GM19238 (cell line): Measurements from ENCODE around the gene GNPDA2.
A peak's percentile ranks its signal among the peaks of the same experiment; 100 is the strongest.
"Not testable (repeated sequence)": the region's sequence is repeated elsewhere in the genome, so short reads cannot be mapped to it uniquely, and the experiment has no call there.

ENCODE experiments used
- DNase-seq: peaks from one replicate; pipeline ENCODE4 v3.0.0; 2011; ENCODE audit warnings: low spot score; ENCODE audit not compliant: insufficient read length

The GNPDA2 gene

DNA sequence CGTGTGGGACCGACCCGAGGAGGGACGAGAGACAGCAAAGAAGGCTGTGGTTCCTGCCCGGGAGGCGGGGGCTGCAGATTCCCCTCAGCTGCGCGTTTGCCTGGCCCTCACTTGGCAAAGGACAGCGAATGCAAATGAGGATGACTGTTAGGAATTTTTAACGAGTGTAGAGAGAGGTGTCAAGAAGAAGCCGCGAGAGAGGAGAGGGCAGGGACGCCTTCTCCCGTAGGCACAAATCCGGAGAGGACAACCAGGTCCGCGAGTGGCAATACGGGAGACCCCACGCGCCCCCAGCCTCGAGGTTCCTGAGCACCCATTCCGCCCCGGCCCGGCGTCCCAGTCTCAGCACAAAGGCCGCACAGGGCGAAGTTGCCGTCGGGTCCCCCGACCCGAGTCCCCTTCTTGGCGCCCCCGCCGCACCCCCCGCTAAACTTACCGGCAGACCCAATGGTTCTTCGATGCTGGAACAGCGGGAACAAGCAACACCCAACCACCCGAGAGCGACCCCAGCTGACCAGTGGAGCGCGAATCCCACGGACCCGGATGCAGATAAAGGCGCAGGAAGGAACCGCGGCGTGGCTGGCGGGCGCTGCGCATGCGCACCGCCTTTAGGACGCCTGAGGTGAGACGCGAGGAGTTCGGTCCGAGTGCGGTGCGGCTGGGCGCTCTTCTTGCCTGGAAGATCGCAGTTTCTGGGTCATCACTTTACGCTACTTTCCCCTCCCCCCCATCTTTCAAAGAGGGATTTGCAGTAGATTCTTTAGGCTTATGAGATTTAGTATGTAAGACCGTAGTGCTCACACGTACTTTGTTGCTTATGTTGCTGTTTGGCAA lies at the start of gene GNPDA2:
GNPDA2 (minus strand) TSS at position 519 of the 834 bp plus-strand sequence. CDS start 4,349 bp downstream, outside the sequence.
- peak; percentile 66 for DNase-seq

DNA sequence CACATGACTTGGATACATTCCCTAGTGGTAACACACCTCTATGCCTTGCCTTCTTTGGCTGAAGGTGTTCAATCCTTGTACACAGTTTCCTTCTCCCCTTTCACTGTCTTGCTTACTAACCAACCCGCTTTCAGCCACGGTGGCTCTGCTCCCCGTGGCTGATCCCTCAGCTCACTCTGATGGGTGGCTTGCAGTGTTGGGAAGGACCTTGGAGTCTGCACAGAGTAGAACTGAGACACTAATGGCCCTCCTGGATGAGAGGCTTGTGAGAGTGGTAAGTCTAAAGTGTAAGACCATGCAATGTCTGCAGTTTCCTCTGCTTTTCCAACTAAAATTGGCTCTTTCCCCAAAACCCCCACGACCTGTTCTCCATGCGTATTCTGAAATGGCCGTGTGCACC lies 46.0 kb upstream of the GNPDA2 start:
- DNase-seq, result no peak

DNA sequence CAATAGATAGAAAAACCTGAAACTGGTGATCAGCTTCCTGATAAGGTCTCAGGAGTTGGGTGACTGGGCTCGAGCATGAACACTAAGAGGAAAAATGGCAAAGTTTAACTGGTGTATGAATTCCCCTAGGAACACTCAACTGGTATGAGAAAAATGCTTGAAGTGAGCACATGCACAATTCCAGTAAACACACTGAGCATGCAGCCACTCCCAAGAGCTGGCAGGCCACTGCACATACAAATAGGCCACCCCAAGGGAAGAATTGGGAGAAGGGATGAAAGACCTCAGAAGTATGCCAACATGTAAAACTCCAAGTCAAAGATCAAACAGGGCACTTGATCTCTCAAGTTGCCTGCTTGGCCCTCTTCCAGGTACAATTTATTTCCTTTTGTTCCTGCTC lies 45.4 kb upstream of the GNPDA2 start:
- DNase-seq, result no peak

DNA sequence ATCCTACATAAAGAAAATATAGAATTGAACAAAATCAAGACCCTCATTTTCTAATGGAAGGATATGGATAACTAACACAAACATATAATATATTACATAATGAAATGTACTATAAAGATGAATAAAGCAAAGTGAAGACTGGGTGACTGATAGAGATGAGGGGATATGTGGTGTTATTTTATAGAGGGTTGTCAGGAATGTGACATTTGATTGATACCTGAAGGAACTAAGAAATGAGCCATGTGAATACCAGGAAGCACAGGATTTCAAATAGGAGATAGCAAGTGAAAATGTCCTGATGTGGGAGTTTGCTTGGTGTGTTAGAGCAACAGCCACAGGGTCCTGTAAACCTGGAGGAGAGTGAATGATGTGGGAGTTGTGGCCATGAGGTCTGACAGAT lies 40.1 kb upstream of the GNPDA2 start:
- DNase-seq, result no peak

DNA sequence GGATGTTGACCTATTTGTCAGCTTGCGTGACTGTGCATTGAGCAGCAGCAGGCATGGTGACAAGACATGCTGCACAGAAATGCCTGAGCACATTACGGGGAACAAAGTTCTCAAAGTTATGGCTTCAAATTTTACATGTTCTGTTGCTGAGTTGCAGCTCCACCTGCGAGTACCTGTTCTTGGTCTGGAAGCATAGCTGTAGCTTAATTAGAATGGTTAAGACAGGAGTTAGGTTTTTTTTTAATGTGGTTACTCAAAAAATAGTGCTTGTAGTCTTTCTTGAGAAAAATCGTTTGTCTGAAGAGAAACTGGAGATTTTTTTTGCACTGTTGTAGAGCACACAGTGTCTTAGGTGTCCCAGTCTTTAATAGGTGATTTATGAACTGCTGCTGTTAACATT lies 38.8 kb upstream of the GNPDA2 start:
- no peak for DNase-seq

DNA sequence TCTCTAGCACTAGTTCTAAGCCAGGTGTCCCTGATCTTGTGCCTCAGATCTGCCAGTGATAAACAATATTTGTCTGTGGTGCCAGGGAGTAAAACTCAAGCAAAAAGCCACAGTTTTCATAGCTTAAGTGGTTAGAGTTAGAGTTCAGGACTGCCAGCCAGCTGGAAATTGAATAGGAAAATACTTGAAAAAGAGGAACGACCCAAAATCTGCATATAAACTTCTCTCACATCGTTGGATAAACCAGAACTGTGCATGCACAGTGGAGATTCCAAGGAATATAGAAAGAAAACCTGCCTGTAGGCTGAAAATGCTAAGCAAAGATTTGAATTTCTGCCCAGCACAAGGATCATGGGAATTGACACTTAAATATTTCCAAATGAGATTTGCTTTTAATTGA lies 35.0 kb upstream of the GNPDA2 start:
- DNase-seq, result no peak

DNA sequence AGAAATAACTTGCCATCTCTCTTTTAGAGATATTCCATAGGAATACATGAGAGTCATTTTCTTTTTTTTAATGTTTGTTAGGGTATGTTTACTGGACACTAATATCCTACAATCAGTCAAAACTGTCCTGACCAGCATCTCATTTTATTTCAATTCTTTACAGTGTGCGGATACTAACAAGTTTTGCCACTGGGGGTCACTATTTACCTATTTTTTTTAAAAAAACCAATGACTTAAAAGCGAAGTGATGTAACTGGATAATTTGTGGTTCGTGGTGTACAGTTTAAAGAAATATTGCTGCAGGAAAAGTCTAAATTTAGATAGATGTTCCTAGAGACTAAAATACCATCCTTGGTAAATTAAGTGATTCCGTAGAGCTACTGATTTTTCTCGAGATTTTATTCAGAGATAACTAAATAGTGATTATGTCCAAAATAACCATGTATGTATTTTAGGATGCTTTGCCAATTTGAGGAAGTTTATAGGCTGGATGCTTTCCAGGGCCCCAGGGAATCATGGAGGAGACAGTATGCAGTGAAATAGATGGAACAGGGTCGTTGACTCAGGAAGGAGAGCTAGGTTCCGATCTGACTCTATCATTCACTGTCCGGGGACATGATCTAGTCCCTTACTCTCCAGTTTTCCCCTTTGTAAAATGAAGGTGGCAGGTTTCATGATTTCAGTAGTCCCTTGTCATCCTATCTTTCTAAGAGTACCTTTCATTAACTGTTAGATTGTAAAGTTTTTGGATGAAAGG lies 34.0 kb upstream of the GNPDA2 start:
- no peak for DNase-seq

DNA sequence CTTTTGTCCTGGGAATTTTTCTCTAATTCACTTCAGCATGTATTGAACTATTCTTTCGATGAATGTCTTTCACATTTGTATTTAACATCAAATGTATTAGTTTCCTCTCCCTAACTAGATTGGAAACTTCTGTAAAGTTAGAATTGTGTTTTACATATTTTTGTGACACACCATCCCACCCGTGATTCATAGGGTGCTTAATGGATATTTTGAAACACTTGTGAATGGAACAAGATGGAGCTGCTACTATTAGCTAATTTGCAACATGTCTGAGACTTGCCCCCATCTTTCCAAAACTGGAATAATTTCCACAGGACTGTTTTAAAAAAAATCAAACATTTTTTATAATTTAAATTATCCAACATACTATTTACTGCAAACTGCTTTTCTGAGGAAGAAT lies 30.2 kb upstream of the GNPDA2 start:
- DNase-seq, result no peak

DNA sequence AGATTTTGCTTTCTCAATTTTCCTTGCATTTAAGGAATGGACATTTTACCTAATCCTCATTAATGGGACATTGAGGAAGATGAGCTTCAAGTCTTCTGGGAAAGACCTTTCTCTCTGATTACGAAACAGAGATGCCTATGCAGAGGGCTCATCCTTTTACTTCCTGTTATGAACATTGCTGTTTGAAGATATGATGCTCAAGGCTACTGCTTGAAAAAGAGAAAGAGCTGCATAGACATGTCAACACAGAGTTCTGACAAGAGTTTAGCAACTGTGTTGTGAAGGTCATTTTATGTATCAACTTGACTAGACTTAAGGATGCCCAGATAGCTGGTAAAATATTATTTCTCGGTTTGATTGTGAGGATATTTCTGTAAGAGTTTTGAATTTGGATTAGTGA lies 13.8 kb upstream of the GNPDA2 start:
- no peak for DNase-seq

DNA sequence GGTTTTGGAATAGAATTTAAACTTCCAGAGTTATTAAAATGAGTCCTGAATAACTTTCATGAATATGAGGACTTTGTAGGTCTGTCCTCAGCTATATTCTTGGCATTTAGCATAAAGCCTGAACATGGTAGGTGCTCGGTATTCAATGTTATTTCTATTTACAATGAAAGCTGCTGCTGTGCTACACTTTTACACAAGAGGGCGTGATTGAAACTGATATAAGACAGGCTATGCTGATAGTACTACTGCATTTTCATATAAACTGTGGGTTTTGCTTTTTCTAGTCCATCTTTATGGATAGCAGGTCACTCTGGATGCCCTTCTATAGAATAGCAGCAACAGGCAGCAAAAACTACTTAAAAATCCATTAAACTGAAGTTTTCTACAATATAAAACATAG lies 12.3 kb upstream of the GNPDA2 start:
- no peak for DNase-seq

DNA sequence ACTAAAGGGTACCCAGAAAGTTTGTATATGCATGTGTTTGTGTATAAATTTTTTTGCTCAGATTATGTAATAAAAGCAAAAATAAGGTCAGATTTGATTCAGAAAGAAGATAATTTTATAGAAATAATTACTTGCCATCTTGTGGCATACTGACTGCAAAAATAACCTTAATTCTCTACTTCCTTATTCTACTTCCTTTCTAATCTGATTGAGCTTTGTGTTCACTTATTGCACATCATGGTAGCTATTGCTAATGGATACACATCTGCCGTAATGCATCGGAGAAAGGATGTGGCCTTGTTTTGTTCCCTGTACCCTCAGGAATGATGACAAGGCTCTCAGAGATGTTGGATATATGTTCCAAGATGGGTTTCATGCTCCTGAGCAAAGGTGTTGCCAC lies 10.5 kb upstream of the GNPDA2 start:
- DNase-seq, result no peak

DNA sequence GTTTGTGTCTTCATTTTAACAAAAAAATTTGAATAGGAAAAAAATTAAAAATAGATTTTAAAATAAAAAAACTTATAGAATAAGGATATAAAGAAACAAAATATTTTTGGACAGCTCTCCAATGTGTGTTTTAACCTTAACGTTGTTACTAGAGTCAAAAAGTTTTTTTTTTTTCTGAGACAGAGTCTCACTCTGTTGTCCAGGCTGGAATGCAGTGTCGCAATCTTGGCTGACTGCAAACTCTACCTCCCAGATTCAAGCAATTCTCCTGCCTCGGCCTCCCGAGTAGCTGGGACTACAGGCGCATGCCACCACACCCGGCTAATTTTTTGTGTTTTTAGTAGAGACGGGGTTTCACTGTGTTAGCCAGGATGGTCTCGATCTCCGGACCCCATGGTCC lies 2.3 kb upstream of the GNPDA2 start:
- DNase-seq, result not testable (repeated sequence)

DNA sequence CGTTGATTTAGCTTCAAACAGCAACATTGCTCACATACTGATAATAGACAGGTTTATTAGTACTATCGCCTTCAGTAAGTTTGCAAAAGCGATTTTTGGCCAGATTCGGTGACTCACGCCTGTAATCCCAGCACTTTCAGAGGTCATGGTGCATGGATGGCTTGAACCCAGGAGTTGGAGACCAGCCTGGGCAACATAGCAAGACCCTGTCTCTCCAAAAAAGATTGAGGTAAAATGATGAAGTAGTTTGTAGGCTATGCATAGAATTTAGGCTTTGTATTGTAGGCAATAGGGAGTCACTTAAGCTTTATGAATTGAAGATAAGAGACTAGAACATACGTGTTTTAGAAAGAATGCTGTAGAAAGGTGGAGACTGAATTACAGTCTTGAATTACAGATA lies 1.1 kb upstream of the GNPDA2 start:
- no peak for DNase-seq

DNA sequence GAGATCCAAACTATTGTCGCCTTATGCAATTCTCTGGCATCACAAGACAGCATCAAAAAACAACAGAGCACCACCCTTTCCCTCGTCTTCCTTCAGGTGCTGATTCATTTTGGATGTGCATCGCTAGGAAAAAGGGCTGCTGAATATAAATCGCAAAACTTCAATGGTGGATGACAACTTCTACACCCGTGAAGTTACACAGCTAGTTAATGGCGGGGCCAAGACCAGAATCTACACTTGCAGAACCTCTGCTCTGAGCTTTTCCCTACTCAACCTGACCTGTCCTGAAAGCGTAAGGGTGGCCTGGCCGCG lies 674 bp downstream of the GNPDA2 start:
- DNase-seq, result no peak

DNA sequence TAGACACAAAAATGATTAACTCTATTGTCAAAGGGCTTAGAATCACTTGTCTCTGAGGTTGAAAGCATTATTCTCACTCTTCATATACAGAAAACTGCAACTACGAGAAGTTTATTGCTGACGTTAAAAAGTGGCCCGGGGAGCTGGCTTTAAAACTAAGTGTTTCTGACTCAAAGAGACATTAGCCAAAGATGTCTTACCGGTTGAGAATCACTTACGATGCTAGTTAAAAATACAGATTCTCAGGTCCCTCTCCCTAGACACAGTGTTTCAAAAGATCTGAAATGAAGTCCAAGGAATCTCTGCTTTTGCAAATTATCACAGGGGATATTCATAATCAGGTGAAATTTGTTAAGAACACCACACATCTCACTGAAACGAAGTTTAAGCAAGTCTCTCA lies 1.2 kb downstream of the GNPDA2 start:
- no peak for DNase-seq

DNA sequence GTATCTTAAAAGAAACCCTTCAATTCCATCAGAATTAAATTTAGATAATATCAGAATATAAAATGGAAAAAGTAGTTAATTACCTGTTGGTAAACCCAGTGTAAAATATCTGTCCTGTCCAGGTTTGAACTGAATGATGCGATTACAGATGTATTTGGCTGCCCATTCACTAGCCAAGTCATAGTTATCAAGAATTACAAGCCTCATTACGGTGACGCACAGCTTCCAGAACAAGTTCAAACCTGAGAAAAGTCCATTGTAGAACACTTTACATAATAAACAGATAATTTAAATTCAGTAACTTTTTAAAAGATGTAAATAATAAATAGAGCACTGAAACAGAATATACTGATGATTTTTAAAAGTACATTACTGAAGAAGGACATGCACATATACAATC lies 4.4 kb downstream of the GNPDA2 start:
- no peak for DNase-seq

DNA sequence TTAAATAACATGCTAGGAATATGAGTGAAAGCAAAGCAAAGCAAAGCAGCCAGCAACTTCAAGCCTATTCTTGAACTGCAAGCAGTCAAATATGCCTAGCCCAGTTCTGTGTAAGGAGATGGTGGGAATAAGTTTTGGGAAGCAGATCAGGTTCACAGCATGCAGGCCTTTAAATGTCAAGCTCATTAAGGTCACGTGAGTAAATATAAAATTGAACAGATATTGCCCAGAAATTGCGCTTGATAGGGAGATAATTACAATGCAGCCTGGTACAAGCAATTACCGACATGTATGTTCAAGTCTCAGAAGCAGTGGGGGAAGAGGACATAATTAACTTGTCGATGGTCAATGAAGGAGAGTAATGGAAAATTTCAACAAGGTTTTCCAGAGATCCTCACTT lies 6.0 kb downstream of the GNPDA2 start:
- DNase-seq, result no peak

DNA sequence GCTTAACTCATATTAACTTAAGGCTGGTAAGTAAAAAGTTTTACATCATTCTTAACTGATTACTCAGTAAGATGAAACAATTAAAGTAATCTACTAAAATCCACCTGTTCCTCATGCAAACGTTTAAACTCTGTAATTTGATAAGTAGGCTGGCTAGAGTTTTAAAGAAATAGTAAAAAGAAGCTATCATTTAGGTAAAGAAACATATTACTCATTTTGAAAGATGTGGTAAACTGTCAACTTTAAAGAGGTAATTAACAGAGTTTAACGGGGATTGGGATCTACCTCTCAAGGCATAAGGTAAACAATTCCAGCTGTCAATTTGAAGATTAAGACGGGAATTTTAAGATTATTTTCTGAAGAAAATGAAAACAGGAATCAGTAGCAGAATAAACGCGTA lies 9.8 kb downstream of the GNPDA2 start:
- DNase-seq, result no peak

DNA sequence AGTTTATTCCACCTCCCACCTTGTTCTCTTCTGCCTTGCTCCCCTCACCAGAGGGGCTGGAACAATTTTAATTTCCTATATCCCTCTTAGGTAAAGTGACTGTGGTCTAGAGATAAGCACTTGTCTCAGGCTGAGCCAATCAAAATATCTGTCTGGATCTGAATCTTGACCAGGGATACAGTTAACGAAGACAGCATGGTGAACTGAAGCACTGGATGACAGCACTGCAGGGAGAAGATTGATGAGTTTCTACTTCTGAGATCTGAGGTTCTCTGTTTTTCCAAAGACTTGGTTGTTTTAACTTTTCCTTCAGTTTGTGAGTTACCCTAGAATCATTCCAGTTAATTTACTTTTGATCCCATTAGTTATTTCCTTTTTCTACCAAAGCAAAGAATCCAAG lies 13.2 kb downstream of the GNPDA2 start:
- DNase-seq, result no peak

DNA sequence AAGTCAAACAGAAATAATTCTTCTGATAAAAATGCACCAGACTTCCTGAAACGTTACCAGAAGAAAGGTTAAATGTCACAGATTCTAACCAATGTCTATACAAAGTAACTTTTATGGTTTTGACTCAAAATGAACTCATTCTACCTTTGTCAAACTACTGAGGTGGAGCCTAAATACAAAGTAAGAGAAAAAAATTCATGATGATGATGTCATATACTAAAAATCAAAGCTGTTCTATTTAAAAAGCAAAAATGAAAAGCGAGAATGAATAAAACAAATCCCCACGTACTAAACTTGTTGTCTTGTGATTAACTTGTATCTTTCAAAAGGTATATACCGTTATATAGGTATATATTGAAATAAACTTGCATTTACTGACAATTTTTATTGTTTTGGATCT lies 21.7 kb downstream of the GNPDA2 start:
- no peak for DNase-seq

DNA sequence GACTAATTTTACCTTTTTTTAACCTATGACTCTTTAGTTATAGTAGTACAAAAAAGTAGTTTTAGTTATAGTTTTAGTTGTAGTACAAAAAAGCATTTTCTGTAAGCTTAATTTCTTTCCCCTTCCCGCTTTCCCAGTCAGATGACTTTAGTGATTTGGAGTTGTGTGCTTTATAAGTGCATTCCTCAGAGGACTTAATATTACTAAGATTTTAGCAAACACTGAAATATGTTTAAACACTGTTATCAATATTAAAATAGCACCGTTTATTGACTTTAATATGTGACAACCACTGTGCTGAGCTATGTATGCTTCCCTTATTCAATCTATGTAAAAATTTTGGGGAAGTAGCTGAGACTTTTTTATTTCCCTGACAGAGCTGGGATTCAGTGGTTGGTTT lies 25.3 kb downstream of the GNPDA2 start:
- DNase-seq, result no peak

DNA sequence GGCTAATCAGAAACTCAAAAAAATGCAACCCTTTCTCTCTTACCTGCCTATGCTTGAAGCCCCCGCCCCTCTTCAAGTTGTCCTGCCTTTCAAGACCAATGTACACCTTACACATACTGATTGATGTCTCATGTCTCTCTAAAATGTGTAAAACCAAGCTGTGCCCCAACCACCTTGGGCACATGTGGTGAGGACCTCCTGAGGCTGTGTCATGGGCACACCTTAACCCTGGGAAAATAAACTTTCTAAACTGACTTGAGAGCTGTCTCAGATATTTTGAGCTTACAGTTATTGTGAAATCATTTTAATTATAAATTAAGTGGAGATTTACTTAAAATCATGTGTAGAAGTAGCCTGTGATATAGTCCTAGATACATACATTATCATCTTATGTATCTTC lies 25.9 kb downstream of the GNPDA2 start:
- DNase-seq, result no peak

DNA sequence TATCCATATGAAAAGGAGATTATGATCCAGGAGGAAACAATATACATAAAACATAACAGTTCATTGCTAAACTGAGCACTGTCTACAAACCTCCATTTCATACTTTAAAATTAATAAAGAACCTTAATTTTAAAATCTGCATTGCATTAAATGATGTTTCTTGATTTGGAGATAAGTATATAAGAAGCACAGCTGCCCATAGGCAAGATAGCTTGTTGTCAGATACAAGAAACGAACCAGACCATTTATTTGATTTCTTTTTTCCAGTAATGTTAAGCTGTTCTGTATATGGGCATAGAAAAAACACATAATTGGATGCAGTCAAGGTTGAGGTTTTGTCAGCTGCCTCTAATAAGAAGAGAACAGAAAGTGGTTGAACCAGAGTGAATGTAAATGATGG lies 41.7 kb downstream of the GNPDA2 start:
- DNase-seq, result no peak
